ENCODE measurements around the gene RALA.

Gene RALA

DNA sequence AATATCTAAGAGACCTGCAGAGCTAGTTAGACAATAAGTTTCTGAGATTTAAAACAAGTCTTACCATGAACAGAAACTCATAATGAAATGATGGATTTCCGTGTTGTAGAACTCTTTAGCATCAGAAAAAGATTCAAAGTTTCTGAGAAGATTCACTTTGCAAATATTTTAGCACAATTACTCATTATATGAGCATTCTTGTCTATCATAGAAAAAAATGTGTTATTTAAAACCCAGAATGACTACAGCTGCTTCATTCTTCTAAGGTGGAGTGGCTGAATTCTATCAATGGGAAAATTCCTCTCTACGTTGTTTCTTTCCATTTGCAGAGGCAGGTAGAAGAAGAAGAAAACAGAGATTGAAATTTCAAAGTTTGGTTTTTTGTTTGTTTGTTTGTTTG lies 21.0 kb upstream of the RALA start:
- DNase-seq (ENCODE audit: extremely low read depth, low read depth), result no peak
- H3K4me3 ChIP-seq (replicated peaks; ENCODE audit: low read depth, low read length), result no peak overlapping the region
- TF ChIP-seq, protein P1, sequence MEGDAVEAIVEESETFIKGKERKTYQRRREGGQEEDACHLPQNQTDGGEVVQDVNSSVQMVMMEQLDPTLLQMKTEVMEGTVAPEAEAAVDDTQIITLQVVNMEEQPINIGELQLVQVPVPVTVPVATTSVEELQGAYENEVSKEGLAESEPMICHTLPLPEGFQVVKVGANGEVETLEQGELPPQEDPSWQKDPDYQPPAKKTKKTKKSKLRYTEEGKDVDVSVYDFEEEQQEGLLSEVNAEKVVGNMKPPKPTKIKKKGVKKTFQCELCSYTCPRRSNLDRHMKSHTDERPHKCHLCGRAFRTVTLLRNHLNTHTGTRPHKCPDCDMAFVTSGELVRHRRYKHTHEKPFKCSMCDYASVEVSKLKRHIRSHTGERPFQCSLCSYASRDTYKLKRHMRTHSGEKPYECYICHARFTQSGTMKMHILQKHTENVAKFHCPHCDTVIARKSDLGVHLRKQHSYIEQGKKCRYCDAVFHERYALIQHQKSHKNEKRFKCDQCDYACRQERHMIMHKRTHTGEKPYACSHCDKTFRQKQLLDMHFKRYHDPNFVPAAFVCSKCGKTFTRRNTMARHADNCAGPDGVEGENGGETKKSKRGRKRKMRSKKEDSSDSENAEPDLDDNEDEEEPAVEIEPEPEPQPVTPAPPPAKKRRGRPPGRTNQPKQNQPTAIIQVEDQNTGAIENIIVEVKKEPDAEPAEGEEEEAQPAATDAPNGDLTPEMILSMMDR (IDR thresholded peaks at IDR 0.05; ENCODE audit: low read depth, low read length, missing control alignments), result no peak

DNA sequence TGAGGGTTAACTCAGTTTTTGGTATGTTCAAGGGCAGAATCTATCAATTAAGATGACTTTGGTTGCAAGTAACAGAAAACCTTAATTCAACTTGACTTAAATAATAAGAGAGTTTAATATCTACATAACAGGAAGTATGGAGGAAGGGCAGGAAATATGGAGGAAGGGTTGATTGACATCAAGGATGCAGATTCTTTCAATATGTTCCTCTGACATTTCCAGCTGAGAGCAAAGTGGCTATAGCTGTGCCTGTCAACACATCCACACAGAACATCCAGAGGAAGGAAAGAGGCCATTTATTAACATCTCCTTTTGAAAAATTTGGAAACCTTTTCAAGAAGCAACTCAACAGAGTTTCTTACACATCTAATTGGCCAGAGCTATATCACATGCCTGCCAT lies 19.4 kb upstream of the RALA start:
- H3K4me3 ChIP-seq (replicated peaks; ENCODE audit: low read depth, low read length), result no peak overlapping the region
- TF ChIP-seq, protein P1 (IDR thresholded peaks at IDR 0.05; ENCODE audit: low read depth, low read length, missing control alignments), result no peak
- no peak for DNase-seq (ENCODE audit: extremely low read depth, low read depth)

DNA sequence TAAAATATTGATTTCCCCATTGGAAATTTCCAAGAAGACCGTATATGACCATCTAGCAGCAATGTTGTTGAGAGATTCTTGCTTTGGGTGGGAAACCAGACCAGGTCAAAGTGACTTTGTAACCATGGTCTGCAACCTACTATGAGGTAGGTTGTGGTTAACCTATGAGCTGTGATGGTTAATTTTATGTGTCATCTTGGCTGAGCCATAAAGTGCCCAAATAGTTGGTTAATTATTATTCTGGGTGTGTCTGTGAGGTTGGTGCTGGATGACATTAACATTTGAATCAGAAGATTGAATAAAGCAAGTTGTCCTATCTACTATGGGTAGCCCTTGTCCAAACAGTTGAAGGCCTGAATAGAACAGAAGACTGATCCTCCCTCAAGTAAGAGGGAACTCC lies 18.3 kb upstream of the RALA start:
- no peak for DNase-seq (ENCODE audit: extremely low read depth, low read depth)
- no peak overlapping the region for H3K4me3 ChIP-seq (replicated peaks; ENCODE audit: low read depth, low read length)
- TF ChIP-seq, protein P1 (IDR thresholded peaks at IDR 0.05; ENCODE audit: low read depth, low read length, missing control alignments), result no peak

DNA sequence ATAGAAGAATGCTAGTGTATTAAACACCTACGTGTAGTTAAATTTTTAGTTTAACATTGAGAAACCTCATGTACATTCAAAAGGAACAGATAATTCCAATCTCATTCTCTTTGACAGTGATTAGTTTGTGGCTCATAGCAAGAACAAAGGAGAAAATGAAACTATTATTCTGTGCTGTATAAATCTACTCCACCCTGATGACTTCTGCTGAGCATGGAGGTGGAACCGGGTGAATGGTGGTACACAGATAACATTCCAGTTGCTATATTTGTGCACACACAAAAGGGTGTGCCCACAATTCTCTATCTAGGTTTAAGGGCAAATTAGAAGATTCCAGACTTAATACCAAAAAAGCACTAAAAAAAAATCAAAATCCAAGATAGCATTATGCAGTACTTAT lies 17.0 kb upstream of the RALA start:
- no peak for DNase-seq (ENCODE audit: extremely low read depth, low read depth)
- TF ChIP-seq, protein P1 (IDR thresholded peaks at IDR 0.05; ENCODE audit: low read depth, low read length, missing control alignments), result no peak
- no peak overlapping the region for H3K4me3 ChIP-seq (replicated peaks; ENCODE audit: low read depth, low read length)

DNA sequence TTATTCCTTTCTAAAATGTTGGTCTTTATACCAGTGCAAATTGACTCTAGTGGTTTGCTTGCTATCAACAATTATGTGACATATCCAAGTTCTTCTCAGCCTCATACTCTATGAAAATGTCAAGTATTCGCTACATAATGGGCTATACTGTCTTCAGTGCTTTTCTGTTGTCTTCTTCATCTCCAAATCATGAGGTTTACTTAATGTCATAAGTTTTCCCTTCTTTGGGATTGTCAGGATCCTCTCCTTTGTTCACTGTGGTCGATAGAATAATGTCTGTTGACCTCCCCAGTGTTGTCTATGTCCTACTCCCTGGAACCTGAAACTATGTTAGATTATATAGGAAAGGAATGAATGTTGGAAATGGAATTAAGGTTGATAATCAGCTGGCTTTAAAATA lies 16.4 kb upstream of the RALA start:
- no peak overlapping the region for H3K4me3 ChIP-seq (replicated peaks; ENCODE audit: low read depth, low read length)
- no peak for DNase-seq (ENCODE audit: extremely low read depth, low read depth)
- TF ChIP-seq, protein P1 (IDR thresholded peaks at IDR 0.05; ENCODE audit: low read depth, low read length, missing control alignments), result no peak

DNA sequence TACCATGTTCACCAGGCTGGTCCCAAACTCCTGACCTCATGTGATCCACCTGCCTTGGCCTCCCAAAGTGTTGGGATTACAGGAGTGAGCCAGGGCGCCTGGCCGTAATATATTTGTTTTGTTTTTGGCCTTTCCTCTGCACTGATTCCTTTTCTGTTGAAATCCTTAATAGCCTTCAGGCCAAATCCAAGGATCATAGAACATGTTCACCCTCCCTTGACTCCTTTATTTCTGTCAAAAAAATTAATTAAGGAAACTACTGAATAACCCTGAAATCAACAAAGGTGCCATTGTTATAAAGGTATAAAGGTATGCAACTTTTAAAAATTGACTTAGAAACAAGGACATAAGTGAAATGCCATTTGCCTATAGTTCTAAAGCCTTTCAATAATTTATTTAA lies 15.5 kb upstream of the RALA start:
- no peak for DNase-seq (ENCODE audit: extremely low read depth, low read depth)
- TF ChIP-seq, protein P1 (IDR thresholded peaks at IDR 0.05; ENCODE audit: low read depth, low read length, missing control alignments), result no peak
- no peak overlapping the region for H3K4me3 ChIP-seq (replicated peaks; ENCODE audit: low read depth, low read length)

DNA sequence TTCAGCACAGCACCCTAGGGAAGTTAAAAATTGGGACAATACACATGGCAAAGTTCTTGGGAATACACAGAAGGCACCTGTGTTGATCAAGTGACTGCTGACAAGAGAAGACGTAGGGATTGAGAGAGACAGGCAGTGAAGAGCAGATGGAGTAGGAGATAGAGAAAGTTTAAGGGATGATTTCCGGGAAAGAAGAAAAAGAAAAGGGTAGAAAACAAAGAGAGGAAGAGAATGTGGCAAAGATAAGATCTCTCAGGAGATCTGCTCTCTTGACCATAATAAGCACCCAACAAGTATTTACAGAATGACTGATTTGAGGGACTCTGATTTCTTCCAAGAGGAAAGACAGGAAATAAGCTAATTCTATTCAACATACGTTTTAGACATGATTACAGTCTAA lies 15.1 kb upstream of the RALA start:
- no peak overlapping the region for H3K4me3 ChIP-seq (replicated peaks; ENCODE audit: low read depth, low read length)
- DNase-seq (ENCODE audit: extremely low read depth, low read depth), result no peak
- TF ChIP-seq, protein P1 (IDR thresholded peaks at IDR 0.05; ENCODE audit: low read depth, low read length, missing control alignments), result no peak

Measured in HFF-Myc (cell line).